SHP77 (cell line): ENCODE data around the gene LTO1.
A peak's percentile ranks its signal among the peaks of the same experiment; 100 is the strongest.
"Not testable (repeated sequence)": the region's sequence is repeated elsewhere in the genome, so short reads cannot be mapped to it uniquely, and the experiment has no call there.

Experiments used
- DNase-seq, 2 experiments: peaks; one replicate each; lab custom pipeline; 2025; lab: John Stamatoyannopoulos, UW

The LTO1 gene

DNA sequence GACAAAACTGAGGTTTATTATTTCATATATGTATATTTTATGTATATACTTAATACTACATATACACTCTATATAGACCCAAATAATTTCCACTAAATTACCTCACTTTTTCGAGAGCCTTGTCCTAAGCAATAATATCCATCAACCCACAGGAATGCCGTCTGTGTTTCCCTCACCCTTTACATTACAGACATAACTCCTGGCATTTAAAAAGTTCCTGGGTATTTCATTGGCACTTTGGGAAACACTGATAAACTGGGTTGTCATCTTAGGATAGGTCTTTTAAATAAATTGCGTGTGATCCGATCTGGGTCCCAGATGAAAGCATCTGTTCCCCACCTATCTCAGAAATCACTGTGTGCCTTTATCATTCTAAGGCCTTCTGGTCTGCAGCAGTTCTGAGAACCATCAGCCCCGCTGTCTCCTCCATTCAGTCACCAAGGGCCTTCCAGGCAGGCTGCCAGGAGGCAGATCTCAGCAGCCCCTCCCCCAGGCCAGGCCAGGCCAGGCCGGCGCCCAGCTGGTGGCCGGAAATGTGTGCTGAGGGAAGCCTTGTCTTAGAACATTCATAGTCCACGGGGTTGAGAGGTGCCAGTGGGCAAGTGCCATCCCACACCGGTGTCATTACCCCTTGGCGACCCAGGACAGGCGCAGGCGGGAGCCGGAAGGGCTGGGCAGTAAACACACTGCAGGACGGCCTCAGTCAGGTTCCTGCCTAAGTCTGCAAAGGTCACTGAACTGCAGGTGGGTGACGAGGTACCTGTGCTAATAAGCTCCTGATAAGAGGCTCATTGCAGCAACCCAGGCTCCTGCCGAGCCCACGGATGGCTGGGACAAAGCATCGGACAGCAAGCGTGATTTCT, 25.4 kb upstream of the LTO1 start:
- DNase-seq: peak; percentile 78 to 91

DNA sequence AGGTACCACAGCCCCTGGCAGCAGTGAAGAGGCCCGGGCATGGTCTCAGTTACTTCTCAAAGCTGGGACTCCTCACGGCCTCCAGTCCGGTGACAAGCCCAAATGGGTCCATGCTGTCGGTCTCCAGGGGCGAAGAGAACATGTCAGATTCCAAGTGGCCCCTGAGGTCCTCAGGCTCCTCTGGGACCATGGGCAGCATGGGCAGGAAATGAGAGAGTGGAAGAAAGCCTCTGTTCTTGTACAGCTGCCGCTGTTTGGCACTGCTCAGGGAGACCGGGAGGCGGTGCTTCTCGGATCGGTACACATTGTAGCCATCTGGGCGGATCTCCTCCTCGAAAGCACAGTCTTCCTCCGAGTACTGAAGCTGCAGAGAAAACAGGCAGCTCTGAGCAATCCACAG, 24.1 kb upstream of the LTO1 start:
- DNase-seq: peak; percentile 91 to 92

- DNase-seq: no peak
Measured at GRCh38 chr11:69698362-69698761, 23.2 kb upstream of the LTO1 start.

DNA sequence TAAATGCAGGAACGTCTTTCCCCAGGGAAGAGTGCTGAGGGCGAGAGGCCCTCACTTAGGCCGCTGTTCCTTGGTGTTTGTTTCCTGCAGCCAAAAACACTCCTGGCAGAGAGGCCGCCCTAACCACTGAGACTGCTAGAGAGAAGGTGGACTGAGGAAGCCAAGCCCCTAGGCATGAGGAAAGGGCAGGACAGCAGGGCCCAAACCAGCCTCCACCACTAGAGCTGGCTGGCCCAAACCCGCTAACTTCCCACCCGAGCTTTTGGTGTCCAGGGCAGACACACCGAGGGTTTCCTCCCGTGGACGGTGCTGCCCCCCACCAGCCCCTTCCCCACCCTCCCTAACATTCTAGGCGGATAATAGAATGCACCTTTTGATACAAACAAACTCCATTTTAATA, 22.7 kb upstream of the LTO1 start:
- DNase-seq: peak in 1 of 2 experiments; percentile 11

- DNase-seq: no peak
Measured at GRCh38 chr11:69697469-69697843, 22.3 kb upstream of the LTO1 start.

DNA sequence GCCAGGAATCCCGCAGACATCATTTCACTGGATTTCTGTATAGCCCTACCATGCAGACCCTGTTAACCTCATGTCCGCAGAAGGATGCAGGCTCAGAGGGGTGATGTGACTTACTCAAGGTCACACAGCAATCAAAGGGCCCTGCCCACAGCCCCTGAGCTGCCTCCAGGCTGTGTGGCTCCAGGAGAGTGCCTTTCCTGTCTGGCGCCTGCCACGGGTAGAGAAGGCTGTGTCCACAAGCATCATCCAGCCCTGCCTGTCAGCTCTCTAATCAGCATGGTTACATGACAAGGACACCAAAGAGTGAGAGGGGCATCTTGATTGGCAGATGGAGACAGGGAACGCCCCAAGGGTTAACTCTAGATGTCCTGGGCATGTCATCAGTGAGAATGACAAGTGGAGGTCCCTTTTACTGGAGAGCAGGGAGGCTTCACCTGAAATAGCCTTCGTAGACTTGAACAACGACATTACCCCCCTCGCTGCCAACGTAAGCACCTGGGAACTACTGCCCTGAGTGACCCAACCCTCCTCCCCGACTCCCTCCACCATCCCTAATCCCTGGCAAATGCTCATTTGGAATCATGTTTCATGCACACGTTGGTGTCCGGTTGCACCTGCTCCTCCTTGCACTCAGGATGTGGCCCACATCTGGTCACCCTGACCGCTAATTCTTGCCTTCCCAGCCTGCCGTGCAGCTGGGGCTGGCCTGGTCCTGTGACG, 21.8 kb upstream of the LTO1 start:
- DNase-seq: peak; percentile 98 to 100

- DNase-seq: not testable (repeated sequence)
Measured at GRCh38 chr11:69695995-69696394, 20.8 kb upstream of the LTO1 start.

DNA sequence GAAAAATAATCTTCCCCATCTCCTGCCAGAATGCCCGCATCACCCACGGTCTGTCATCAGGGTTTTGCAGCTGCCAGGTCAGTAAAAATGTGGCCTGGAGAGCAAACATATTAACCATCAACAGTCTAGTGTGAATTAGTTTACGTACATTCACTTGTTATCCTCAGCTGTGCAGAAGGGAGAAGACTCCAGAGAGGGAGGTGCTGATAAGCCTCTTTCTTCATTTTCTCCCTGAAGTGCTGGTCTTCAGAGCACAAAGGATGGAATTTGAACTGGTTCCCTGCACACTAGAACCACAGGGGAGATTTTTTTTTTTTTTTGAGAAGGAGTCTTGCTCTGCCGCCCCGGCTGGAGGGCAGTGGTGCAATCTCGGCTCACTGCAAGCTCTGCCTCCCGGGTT, 20.4 kb upstream of the LTO1 start:
- DNase-seq: peak; percentile 30 to 33

DNA sequence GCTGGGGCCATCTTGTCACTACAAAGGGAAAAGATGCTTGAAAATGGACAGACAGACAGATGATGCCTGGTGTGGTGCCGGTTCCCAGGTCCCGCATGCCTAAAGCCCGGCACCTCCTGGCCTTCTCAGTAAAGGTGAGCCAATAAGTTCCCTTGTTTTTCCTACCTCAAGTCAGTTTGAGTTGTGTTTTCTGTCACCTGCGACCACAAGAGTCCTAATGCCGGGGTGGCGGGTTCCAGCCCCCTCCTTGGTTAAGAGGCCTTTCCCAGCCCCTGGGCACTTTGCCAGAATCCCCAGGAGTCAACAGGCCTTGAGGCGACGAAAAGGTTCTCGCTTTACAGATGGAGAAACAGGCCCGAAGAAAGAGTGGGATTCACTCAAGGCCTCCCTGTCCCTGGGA, 19.6 kb upstream of the LTO1 start:
- DNase-seq: peak; percentile 73 to 83

GRCh38 chr11:69692422-69692821, 17.3 kb upstream of the LTO1 start:
- no peak for DNase-seq

DNA sequence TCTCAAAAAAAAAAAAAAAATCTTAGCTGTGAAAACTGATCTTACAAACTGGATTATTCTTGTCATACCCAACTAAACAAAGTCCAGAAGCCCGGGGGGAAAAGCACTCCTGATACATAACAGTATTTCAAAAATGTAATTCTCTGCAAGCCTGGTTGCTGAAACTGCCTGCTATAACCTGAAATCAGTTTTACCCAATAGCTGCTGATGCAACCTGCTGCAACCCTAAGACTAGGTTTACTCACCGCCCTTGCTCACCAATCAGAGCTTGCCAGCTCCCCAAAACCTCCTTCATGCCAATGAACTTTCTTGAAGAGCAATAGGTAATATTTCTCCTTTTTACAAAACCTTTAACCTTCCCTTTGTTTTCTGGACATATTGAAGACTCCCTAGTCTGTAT, 16.3 kb upstream of the LTO1 start:
- DNase-seq: no peak

DNA sequence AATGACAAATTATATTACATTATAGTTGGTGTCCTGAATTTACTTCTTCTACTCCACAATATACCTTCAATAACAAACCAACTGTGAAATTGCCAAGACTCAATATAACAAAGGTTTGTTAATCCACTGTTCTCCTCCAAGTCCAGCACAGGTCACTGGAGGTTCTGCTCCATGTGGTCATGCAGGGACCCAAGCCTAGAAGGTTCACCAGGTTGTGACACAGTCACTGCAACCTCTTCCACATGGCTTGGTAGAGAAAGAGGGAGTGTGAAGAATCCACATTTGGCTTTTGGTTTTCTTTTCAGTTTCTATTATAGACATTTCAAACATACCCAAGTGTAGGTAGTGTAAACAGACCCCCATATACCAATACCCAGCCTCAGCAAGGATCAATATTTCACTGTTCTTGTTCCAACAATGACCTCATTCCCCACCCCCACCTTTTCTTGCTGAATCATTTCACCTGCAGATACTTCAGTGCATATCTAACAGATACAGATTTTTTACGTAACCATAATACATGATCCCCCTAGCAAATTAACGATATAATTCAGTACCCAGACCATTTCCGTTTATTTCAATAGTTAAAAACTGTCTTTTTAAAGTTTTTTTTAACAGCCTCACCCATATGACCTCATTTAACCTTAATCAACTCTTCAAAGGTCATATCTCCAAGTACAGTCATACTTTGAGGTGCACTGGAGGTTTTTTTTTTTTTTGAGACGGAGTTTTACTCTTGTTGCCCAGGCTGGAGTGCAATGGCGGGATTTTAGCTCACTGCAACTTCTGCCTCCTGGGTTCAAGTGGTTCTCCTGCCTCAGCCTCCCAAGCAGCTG, 14.5 kb upstream of the LTO1 start:
- peak; percentile 51 to 62 for DNase-seq

- peak; percentile 33 to 76 for DNase-seq
Measured at GRCh38 chr11:69687969-69688771, 13.0 kb upstream of the LTO1 start.

DNA sequence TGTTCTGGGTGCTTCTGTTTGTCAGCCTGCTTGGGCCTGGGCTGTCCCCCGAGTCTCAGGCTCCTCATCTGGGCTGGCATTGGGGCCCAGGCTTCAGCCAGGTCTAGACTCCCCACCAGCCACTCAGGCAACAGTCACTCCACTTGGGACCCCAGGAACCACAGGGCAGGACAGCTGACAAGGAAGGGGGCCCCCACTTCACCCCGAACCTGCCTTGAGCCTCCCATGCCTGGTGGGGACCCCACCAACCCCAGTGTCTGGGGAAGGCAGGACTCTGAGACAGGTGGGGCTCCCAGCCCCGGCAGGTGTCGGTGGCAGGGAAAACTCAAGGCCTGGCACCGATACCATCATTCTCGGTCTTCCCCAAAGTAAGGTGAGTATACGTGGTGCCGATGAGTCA, 11.7 kb upstream of the LTO1 start:
- DNase-seq: no peak

DNA sequence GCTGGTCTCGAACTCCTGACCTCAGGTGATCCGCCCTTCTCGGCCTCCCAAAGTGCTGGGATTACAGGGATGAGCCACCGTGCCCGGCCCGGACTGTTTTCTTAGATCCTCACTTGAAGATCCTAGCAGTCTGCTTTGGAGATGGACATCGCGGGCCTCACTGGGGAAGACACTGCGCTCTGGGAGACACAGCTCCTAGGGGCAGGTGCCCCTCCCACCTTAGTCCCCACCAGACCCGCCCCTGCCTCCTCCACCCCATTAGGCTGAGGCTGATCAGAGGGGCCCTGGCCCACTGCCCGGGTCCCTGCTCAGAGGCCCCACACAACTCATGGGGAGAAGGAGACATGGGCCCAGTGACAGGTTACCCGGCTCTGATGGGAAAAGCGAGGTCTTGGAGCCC, 11.3 kb upstream of the LTO1 start:
- DNase-seq: no peak

GRCh38 chr11:69685348-69685747, 10.2 kb upstream of the LTO1 start:
- no peak for DNase-seq

DNA sequence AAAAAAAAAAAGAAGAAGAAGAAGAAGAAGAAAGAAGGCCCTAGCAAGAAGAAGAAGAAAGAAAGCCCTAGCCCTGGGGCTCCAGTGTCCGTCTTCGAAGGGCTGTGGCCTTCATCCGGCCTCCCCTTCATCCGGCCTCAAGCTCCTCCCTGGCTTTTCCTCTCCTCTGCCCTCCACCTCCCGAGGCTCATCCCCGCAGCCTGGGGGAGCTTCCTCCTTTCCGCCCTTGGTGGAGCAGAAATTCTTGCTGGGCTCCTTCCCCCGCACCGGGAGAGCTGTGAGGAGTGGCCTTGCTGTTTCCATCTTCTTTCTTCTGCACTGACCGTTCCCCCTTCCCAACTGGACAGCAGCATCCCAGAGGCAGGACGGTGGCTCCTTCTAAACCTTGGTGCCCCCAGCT, 9.5 kb upstream of the LTO1 start:
- no peak for DNase-seq

- peak; percentile 44 to 61 for DNase-seq
Measured at GRCh38 chr11:69683764-69684333, 8.7 kb upstream of the LTO1 start.

- no peak for DNase-seq
Measured at GRCh38 chr11:69682681-69683326, 7.7 kb upstream of the LTO1 start.

DNA sequence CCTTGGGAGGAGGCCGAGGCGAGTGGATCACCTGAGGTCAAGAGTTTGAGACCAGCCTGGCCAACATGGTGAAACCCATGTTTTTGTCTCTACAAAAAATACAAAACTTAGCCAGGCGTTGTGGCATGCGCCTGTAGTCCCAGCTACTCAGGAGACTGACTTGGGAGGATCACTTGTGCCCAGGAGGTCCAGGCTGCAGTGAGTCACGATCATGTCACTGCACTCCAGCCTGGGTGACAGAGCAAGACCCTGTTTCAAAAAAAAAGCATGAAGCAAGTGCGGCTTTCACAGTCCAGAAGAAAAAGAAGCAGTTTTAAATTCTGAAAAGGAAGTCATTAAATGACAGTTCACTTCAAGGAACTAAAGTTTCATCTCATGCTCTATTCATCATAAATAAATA, 7.1 kb upstream of the LTO1 start:
- DNase-seq: no peak

- no peak for DNase-seq
Measured at GRCh38 chr11:69680688-69681087, 5.5 kb upstream of the LTO1 start.
